Bronchial epithelial cell (primary cell): Measurements from ENCODE around the gene ZNF765. TPM values are rescaled to one million over a fixed set of nuclear protein-coding genes. Genes with fewer than 3 reads are reported as not detected.

Experiments
- DNase-seq: peaks from one replicate; pipeline ENCODE4 v3.0.0-alpha.2; 2010; ENCODE audit warnings: low read depth
- FAIRE-seq: peaks from 2 replicates; lab custom pipeline; 2011; peaks lifted over from hg19 to GRCh38; lab: Jason Lieb, UNC
- H3K27me3 ChIP-seq: 2 replicates; pipeline ENCODE4 v1.5.1; 2011; ENCODE audit warnings: low read length; ENCODE audit not compliant: control insufficient read depth, insufficient read depth
- H3K36me3 ChIP-seq: 2 replicates; pipeline ENCODE4 v1.5.1; 2011; ENCODE audit warnings: low read length; ENCODE audit not compliant: control insufficient read depth, insufficient read depth
- H3K4me3 ChIP-seq: 2 replicates; pipeline ENCODE4 v1.5.1; 2011; ENCODE audit warnings: mild to moderate bottlenecking, low read depth, low read length, control low read depth
- CTCF ChIP-seq: IDR thresholded peaks from 2 replicates; pipeline ENCODE4 v1.5.1; 2011; ENCODE audit warnings: mild to moderate bottlenecking, moderate library complexity, low read length, control low read depth, inconsistent platforms; ENCODE audit not compliant: insufficient read depth, severe bottlenecking
- total RNA-seq: library from RNA; depleted of rRNA; stranded (reverse); fragments of >200 nt; gene quantifications from 2 replicates; pipeline ENCODE4 v1.2.1, GENCODE V29; 2014

The ZNF765 gene
- total RNA-seq, 1 donor from 2014 or later, result 17.9 TPM

- H3K36me3 ChIP-seq, result no peaks in the 10 kb centered on the region
- no peaks in the 10 kb centered on the region for H3K27me3 ChIP-seq
- no peak for DNase-seq
- no peak for TF ChIP-seq CTCF
- no peak for FAIRE-seq
- H3K4me3 ChIP-seq, result peak overlapping the region; percentile 80
Measured at GRCh38 chr19:53365899-53366493, 29.0 kb upstream of the ZNF765 start.

GRCh38 chr19:53372196-53372595 lies 22.8 kb upstream of the ZNF765 start:
- DNase-seq, result no peak
- no peak for TF ChIP-seq CTCF
- no peak overlapping the region for H3K4me3 ChIP-seq
- no peaks in the 10 kb centered on the region for H3K27me3 ChIP-seq
- FAIRE-seq, result no peak
- peaks cover 10% of the 10 kb centered on the region for H3K36me3 ChIP-seq

GRCh38 chr19:53374288-53374687 lies 20.7 kb upstream of the ZNF765 start:
- TF ChIP-seq CTCF, result no peak
- no peak overlapping the region for H3K4me3 ChIP-seq
- FAIRE-seq (no peak), DNase-seq (no peak)
- peaks cover 19% of the 10 kb centered on the region for H3K36me3 ChIP-seq
- H3K27me3 ChIP-seq, result no peaks in the 10 kb centered on the region

GRCh38 chr19:53374743-53375142 lies 20.2 kb upstream of the ZNF765 start:
- FAIRE-seq, result no peak
- Histone ChIP-seq H3K27me3 (no peaks in the 10 kb centered on the region), H3K4me3 (no peak overlapping the region), H3K36me3 (peaks cover 19% of the 10 kb centered on the region)
- no peak for TF ChIP-seq CTCF
- no peak for DNase-seq

GRCh38 chr19:53381376-53381775 lies 13.6 kb upstream of the ZNF765 start:
- no peaks in the 10 kb centered on the region for H3K27me3 ChIP-seq
- FAIRE-seq, result no peak
- DNase-seq, result no peak
- no peak for TF ChIP-seq CTCF
- peaks cover 13% of the 10 kb centered on the region for H3K36me3 ChIP-seq
- H3K4me3 ChIP-seq, result no peak overlapping the region

- Histone ChIP-seq H3K27me3 (no peaks in the 10 kb centered on the region), H3K36me3 (no peaks in the 10 kb centered on the region), H3K4me3 (no peak overlapping the region)
- peak; percentile 10 for DNase-seq
- no peak for FAIRE-seq
- no peak for TF ChIP-seq CTCF
Measured at GRCh38 chr19:53388168-53388567, 6.8 kb upstream of the ZNF765 start.
